ENCODE data around the gene C10orf67.

Gene C10orf67

GRCh38 chr10:23157691-23158369 lies 186.8 kb downstream of the C10orf67 start:
- no peak for FAIRE-seq

GRCh38 chr10:23157239-23157681 lies 187.3 kb downstream of the C10orf67 start:
- no peak for FAIRE-seq

- no peak for FAIRE-seq
These were observed 188.0 kb downstream of the C10orf67 start for GRCh38 chr10:23156447-23157150.

GRCh38 chr10:23155169-23155568 lies 189.4 kb downstream of the C10orf67 start:
- no peak for FAIRE-seq
